SK-N-MC (cell line): Measurements from ENCODE around the gene CCDC124.

ENCODE experiments used
- EZH2 ChIP-seq: fragments of 200-600 bp; sonication (generic); IDR thresholded peaks from one replicate; pipeline ENCODE4 v1.6.1; 2017; ENCODE audit warnings: antibody characterized with exemption
- FOXP2 ChIP-seq: optimal IDR thresholded peaks from 2 replicates; pipeline ENCODE3; 2011; ENCODE audit warnings: mild to moderate bottlenecking, moderate library complexity; ENCODE audit not compliant: insufficient read depth; ENCODE audit errors: extremely low read length, control extremely low read depth
- POLR2AphosphoS5 ChIP-seq: IDR thresholded peaks from 2 replicates; pipeline ENCODE4 v1.6.1; 2012; ENCODE audit warnings: mild to moderate bottlenecking, low read depth, low read length, borderline replicate concordance

GRCh38 chr19:17947815-17948513, 15.1 kb downstream of the CCDC124 start:
- peak; percentile 49 for TF ChIP-seq FOXP2
- no peak for TF ChIP-seq POLR2AphosphoS5
- TF ChIP-seq EZH2: no peak
